K562 (cell line): ENCODE measurements around the gene PEDS1. TPM values are rescaled to one million over a fixed set of nuclear protein-coding genes. Genes with fewer than 3 reads are reported as not detected.

Experiments used
- CHD1 ChIP-seq: fragments of 200-600 bp; sonication (generic); IDR thresholded peaks from one replicate; pipeline ENCODE4 v1.6.1; 2012; ENCODE audit warnings: mild to moderate bottlenecking, moderate library complexity, low read length, inconsistent platforms
- CREB1 ChIP-seq, 2 experiments: sonication (generic) in 1 of 2; formaldehyde crosslinking in 1 of 2; IDR thresholded peaks; 2 replicates each; pipeline versions ENCODE4 v1.6.1 to v1.8.0; 2012 to 2022; ENCODE audit warnings: inconsistent platforms in 1 of 2, mild to moderate bottlenecking in 1 of 2, missing genetic modification reagents in 1 of 2, moderate library complexity in 1 of 2
- CREM ChIP-seq: IDR thresholded peaks from 2 replicates; pipeline ENCODE4 v1.6.1; 2014; ENCODE audit warnings: antibody characterized with exemption, low read depth
- GABPB1 ChIP-seq: sonication (generic); formaldehyde crosslinking; IDR thresholded peaks from 2 replicates; pipeline ENCODE4 v1.8.0; 2022; ENCODE audit warnings: mild to moderate bottlenecking, missing genetic modification reagents
- HNRNPLL ChIP-seq: fragments of 200-400 bp; formaldehyde crosslinking; IDR thresholded peaks from 2 replicates; pipeline ENCODE4 v1.6.1; 2017; ENCODE audit warnings: low read length, low read depth, mild to moderate bottlenecking; ENCODE audit not compliant: poor library complexity, severe bottlenecking
- ILF3 ChIP-seq: fragments of 450-650 bp; IDR thresholded peaks from 2 replicates; pipeline ENCODE4 v1.6.1; 2018; ENCODE audit warnings: antibody characterized with exemption, mild to moderate bottlenecking, moderate library complexity, borderline replicate concordance
- KDM1A ChIP-seq, 2 experiments: fragments of 450-650 bp; IDR thresholded peaks; 2 replicates each; pipeline ENCODE4 v1.6.1; 2016; ENCODE audit warnings: mild to moderate bottlenecking in 2 of 2
- KDM5B ChIP-seq: fragments of 200-600 bp; sonication (generic); IDR thresholded peaks from 2 replicates; pipeline ENCODE4 v1.6.1; 2012; ENCODE audit warnings: low read depth, mild to moderate bottlenecking, moderate library complexity, low read length, control low read depth, inconsistent platforms; ENCODE audit not compliant: insufficient replicate concordance
- MEIS2 ChIP-seq: fragments of 450-650 bp; IDR thresholded peaks from 2 replicates; pipeline ENCODE4 v1.6.1; 2014; ENCODE audit warnings: mild to moderate bottlenecking; ENCODE audit not compliant: partially characterized antibody
- NR2C2 ChIP-seq, 2 experiments: fragments of 200-800 bp in 1 of 2; sonication (Bioruptor generic) in 1 of 2; sonication (generic) in 1 of 2; formaldehyde crosslinking in 1 of 2; IDR thresholded peaks; 2 replicates each; pipeline versions ENCODE4 v1.6.1 to v1.8.0; 2016 to 2022; ENCODE audit warnings: mild to moderate bottlenecking in 1 of 2, missing compliant biosample characterization in 1 of 2, missing genetic modification characterization in 1 of 2, missing genetic modification reagents in 1 of 2
- NRF1 ChIP-seq, 2 experiments: fragments of 450-650 bp; IDR thresholded peaks in 1 of 2; conservative IDR thresholded peaks in 1 of 2; 2 replicates each; pipeline ENCODE4 v1.6.1; 2014; ENCODE audit warnings: mild to moderate bottlenecking in 2 of 2
- PHF8 ChIP-seq: fragments of 200-600 bp; sonication (generic); IDR thresholded peaks from 2 replicates; pipeline ENCODE4 v1.6.1; 2012; ENCODE audit warnings: mixed run types, mild to moderate bottlenecking, inconsistent platforms, low read length, moderate library complexity, borderline replicate concordance
- POLR2AphosphoS2 ChIP-seq: IDR thresholded peaks from 2 replicates; pipeline ENCODE4 v1.6.1; 2012; ENCODE audit warnings: low read length, improper control_type of control experiment
- POLR2B ChIP-seq: fragments of 450-650 bp; IDR thresholded peaks from 2 replicates; pipeline ENCODE4 v1.6.1; 2018; ENCODE audit warnings: low read depth; ENCODE audit not compliant: partially characterized antibody
- POLR2G ChIP-seq: fragments of 200-400 bp; formaldehyde crosslinking; IDR thresholded peaks from 2 replicates; pipeline ENCODE4 v1.6.1; 2017; ENCODE audit warnings: low read depth, mild to moderate bottlenecking, antibody characterized with exemption, low read length, moderate library complexity
- PURB ChIP-seq: sonication (generic); formaldehyde crosslinking; IDR thresholded peaks from 2 replicates; pipeline ENCODE4 v1.9.0; 2021; ENCODE audit warnings: low read depth, mild to moderate bottlenecking, missing genetic modification reagents
- RAD21 ChIP-seq, 2 experiments: fragments of 250-450 bp in 1 of 2; fragments of 450-650 bp in 1 of 2; sonication (Bioruptor Pico) in 1 of 2; formaldehyde crosslinking in 1 of 2; IDR thresholded peaks in 1 of 2; conservative IDR thresholded peaks in 1 of 2; 2 replicates each; pipeline versions ENCODE4 v1.4.0 to v1.8.0; 2020 to 2022; ENCODE audit warnings: mild to moderate bottlenecking in 2 of 2, moderate library complexity in 1 of 2
- RB1 ChIP-seq: fragments of 450-650 bp; IDR thresholded peaks from 2 replicates; pipeline ENCODE4 v1.6.1; 2017; ENCODE audit warnings: low read depth, mild to moderate bottlenecking
- SMAD2 ChIP-seq: fragments of 150-350 bp; IDR thresholded peaks from 2 replicates; pipeline ENCODE4 v1.6.1; 2014; ENCODE audit warnings: low read depth, mild to moderate bottlenecking, low read length
- SUPT5H ChIP-seq: fragments of 450-650 bp; IDR thresholded peaks from 2 replicates; pipeline ENCODE4 v1.6.1; 2016
- TFAM ChIP-seq: fragments of 250-450 bp; sonication (Bioruptor Pico); conservative IDR thresholded peaks from 2 replicates; pipeline ENCODE4 v1.5.0; 2021; ENCODE audit warnings: mild to moderate bottlenecking, moderate library complexity
- ZBTB1 ChIP-seq: sonication (generic); formaldehyde crosslinking; IDR thresholded peaks from 2 replicates; pipeline ENCODE4 v1.8.1; 2023; ENCODE audit warnings: missing genetic modification reagents, low read depth, mild to moderate bottlenecking, borderline replicate concordance
- ZNF3 ChIP-seq: fragments of 250-450 bp; sonication (Bioruptor Pico); IDR thresholded peaks from 2 replicates; pipeline ENCODE4 v1.5.0; 2021; ENCODE audit warnings: mild to moderate bottlenecking, moderate library complexity
- ZNF395 ChIP-seq: fragments of 200-800 bp; sonication (Bioruptor generic); IDR thresholded peaks from 2 replicates; pipeline ENCODE4 v1.6.1; 2017; ENCODE audit warnings: missing genetic modification characterization, missing compliant biosample characterization
- polyA plus RNA-seq, 8 experiments: library from polyadenylated mRNA; depleted of rRNA in 4 of 8; stranded (reverse) in 5 of 8; unstranded in 3 of 8; fragments of >200 nt; fragmentation: Nextera tagmentation in 2 of 8; fragmentation: Illumina TruSeq in 1 of 8; extraction: Ambion mirVana in 2 of 8; extraction: Trizol in 1 of 8; gene quantifications; 2 replicates each; pipeline versions ENCODE4 v1.2.1 to v1.2.3, GENCODE V29; 2011 to 2014; ENCODE audit warnings: inconsistent platforms in 1 of 8, missing spikeins in 1 of 8
- total RNA-seq, 7 experiments: library from RNA; depleted of rRNA in 6 of 7; stranded (reverse); fragments of >200 nt in 6 of 7; fragmentation: Illumina TruSeq in 2 of 7; extraction: Trizol in 2 of 7; gene quantifications; 2 replicates each; pipeline versions ENCODE4 v1.2.1 to v1.2.3, GENCODE V29; 2011 to 2021; ENCODE audit warnings: low replicate concordance in 1 of 7
- TF ChIP-seq, protein P1 (sequence below): fragments of 250-450 bp; sonication (Bioruptor Pico); IDR thresholded peaks from 2 replicates; pipeline ENCODE4 v1.8.0; 2022; ENCODE audit warnings: moderate library complexity, mild to moderate bottlenecking, inconsistent platforms

The PEDS1 gene
- total and polyA plus RNA-seq, 9 of the 15 experiments (the other 6 are each of a cell fraction or from before 2014, with no cell fraction given), result 2.9 to 38.5 (median 24.2) TPM

DNA sequence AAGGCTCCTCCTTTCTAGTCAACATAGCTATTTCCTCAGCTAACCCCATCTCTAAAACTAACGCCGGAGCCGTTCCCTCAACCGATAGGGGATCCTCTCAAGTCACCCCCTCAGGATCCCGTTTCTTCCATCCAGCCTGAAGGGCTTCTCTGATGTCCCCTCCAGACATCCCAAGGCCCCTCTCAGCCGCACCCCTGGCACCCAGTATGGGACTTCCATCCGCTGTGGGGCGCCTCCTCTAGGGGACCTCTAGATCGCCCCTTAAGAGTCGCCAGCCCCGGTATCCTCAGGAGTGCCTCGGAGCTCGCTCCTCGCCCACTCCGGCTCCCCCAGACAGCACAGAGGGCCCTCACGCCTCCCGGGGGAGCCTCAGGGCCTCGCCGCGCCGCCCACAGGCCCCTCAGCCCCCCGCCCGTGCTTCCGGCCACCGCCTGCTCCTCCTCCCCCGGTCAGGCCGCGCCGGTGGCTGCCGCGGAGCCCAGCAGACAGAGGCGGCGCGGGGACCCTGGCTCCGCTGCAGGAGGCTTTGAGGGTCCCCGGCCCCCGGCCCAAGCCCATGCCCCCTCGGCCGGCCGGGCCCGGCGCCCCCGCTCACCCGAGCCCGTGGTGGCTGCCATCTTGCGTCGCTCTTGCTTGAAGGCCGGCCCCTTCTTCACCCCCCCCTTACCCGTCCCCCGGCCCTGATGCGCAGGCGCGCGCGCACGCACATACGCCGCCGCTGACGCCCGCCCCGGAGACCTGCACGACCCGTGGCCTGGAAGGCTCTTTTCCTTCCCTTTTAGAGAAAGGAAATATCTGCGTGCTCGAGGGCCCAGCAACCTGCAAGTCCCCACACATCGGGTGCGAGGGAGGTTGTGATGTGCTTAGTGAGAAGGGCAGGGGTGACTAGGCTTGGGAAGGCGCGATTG lies 40.8 kb downstream of the PEDS1 start, which contains the start of gene UBE2V1 (continued):
- no peak for TF ChIP-seq ZNF395
- peak; percentile 39; the same call in 1 of the 2 replicates for TF ChIP-seq ZBTB1 (CRISPR knock-in tag)
- TF ChIP-seq RAD21 (CRISPR knock-in tag; conservative IDR thresholded peaks at IDR 0.05 in 1 of 2, IDR thresholded peaks at IDR 0.05 in 1 of 2), result no peak; a peak in 1 of 4 replicates
- no peak for TF ChIP-seq ZNF3 (CRISPR knock-in tag)
- TF ChIP-seq, protein P1, sequence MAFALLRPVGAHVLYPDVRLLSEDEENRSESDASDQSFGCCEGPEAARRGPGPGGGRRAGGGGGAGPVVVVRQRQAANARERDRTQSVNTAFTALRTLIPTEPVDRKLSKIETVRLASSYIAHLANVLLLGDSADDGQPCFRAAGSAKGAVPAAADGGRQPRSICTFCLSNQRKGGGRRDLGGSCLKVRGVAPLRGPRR, result no peak
- TF ChIP-seq SUPT5H, result peak; percentile 81
- peak; percentile 92 for TF ChIP-seq POLR2G
- TF ChIP-seq SMAD2, result no peak
- peak; percentile 79; the same call in 1 of the 2 replicates for TF ChIP-seq ILF3
- TF ChIP-seq POLR2B, result peak; percentile 77
- TF ChIP-seq MEIS2, result peak; percentile 78
- no peak for TF ChIP-seq TFAM (CRISPR knock-in tag)
- TF ChIP-seq CREB1 (IDR thresholded peaks at IDR 0.05), result peak; percentile 30; the same call in 1 of the 2 replicates
- TF ChIP-seq CREB1 (CRISPR knock-in tag; IDR thresholded peaks at IDR 0.05), result 0 out of 2 replicates have a peak, but pooled peaks have one; percentile 33
- peak; percentile 91; the same call in 1 of the 2 replicates for TF ChIP-seq PHF8
- TF ChIP-seq CREM, result peak; percentile 84
- TF ChIP-seq KDM5B, result peak; percentile 73
- no peak for TF ChIP-seq NR2C2 (CRISPR knock-in tag; IDR thresholded peaks at IDR 0.05)
- peak; percentile 58 for TF ChIP-seq NR2C2 (tag; IDR thresholded peaks at IDR 0.05)
- 0 out of 2 replicates have a peak, but pooled peaks have one; percentile 28 for TF ChIP-seq RB1
- no peak for TF ChIP-seq KDM1A (IDR thresholded peaks at IDR 0.05)
- TF ChIP-seq NRF1 (conservative IDR thresholded peaks at IDR 0.05 in 1 of 2, IDR thresholded peaks at IDR 0.05 in 1 of 2), result peak; percentile 97
- peak; percentile 54 for TF ChIP-seq HNRNPLL
- TF ChIP-seq POLR2AphosphoS2, result peak; percentile 56; the same call in 1 of the 2 replicates
- 0 out of 2 replicates have a peak, but pooled peaks have one; percentile 31 for TF ChIP-seq GABPB1 (CRISPR knock-in tag)
- no peak for TF ChIP-seq PURB (CRISPR knock-in tag)
- peak; percentile 33 for TF ChIP-seq CHD1
